ENCODE data around the gene CBFB.
A peak's percentile ranks its signal among the peaks of the same experiment; 100 is the strongest.
"Not testable (repeated sequence)": the region's sequence is repeated elsewhere in the genome, so short reads cannot be mapped to it uniquely, and the experiment has no call there.

Gene CBFB

GRCh38 chr16:67098599-67098998, 69.7 kb downstream of the CBFB start:
- no peak for DNase-seq

- DNase-seq, result peak in 1 of 5 experiments; percentile 42
These were observed 71.8 kb downstream of the CBFB start for GRCh38 chr16:67100569-67101310.

DNA sequence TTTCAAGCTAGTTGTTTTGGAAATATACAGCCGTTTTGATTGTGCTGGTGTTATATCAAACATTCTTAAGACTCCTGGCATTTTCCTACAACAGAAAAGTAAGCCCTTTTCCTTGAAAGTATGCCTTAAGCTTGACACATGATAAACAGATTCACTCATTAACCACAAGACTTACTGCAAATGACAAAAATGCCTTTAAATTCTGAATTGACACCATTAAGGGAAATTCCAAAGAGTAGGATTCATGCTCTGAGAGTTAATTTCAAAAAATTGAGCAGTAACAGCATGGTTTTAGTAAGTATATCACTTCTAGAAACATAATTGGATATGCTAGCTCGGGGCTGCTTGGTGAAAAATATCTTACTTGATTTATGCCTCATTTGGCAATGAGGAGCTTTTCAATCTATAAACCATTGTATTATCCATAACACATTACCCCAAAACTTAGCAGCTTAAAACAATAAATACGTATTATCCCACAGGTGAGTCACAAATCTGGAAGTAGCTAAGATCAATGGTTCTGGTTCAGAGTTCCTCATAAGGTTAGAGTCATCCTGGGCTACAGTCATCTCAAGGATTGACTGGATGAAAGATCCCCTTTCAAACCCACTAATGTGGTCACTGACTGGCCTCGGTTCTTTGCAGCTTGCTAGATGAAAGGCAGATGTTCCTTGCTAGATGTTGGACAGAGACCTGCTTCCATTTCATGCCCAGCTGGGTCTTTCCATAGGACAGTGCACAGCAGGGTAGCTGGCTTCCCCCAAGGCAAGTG, 72.5 kb downstream of the CBFB start:
- no peak for DNase-seq

GRCh38 chr16:67104061-67104460, 75.1 kb downstream of the CBFB start:
- no peak for DNase-seq

- DNase-seq, result no peak
These were observed 75.9 kb downstream of the CBFB start for GRCh38 chr16:67104845-67105244.

DNA sequence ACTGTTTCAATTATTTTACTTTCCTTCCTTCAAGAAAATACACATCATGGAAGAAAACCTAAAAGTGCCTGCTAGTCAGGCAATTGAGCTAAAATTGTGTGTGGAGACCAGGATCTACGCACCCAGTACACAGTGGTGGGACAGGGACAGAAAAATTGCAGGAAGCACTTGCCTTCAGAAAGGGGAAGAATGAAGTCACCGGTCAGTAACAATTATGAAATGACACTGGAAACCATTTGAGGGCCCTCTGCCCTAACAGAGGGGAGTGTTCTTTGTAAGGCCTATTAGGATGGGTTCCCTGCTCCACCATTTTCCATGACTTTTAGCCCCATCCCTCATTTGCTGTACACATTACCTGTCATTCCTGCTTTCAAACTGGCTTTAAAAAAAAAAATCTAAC, 76.3 kb downstream of the CBFB start:
- DNase-seq, result no peak

DNA sequence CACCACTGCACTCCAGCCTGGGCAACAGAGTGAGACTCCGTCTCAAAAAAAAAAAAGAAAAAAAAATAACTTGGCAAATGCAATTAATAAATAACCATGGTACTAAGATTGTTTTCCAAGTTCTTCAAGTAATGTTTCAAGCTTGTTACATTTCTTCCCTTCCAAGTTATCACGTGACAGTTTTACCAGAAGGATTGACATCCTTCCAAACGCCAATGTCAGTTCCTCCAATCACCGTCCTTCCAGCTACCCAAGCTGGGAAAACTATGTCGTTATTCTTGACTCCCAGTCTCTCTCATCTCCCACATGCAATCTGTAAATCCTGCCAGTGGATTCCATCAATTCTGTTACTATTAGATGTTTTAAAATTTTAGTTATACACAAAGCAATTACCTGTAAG, 76.9 kb downstream of the CBFB start:
- no peak for DNase-seq

GRCh38 chr16:67108489-67108888, 79.5 kb downstream of the CBFB start:
- DNase-seq, result no peak

DNA sequence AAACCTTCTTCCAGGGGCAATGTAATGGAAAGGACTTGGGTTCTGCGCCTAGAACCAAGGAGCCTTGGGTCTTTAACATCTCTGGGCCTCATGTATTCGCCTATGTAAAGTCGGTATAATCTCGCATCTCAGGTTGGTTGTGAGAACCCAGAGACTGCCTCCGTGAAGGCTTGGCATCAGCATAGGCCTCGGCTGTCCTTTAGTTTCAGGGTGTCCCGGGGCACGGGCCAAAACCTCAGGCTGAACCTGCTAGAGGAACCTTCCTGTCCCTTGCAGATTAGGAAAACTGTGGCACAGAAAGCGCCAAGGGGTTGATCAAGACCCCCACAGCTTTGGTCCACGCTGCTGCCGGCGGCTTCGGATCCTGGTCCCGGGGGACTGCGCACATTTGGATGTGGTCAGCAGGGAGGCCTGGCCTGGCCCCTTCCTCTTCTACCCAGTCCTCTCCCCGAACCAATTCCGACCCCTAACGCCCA, 80.0 kb downstream of the CBFB start:
- DNase-seq, result no peak

- peak; percentile 93 to 97 (median 94) for DNase-seq
These were observed 80.6 kb downstream of the CBFB start, which contains the start of gene PHAF1 for GRCh38 chr16:67109407-67110135. TSS of gene PHAF1 (plus strand) at chr16:67109941. CDS start at chr16:67110176, 235 bp downstream.

GRCh38 chr16:67111951-67112444, 83.0 kb downstream of the CBFB start:
- DNase-seq, result no peak

DNA sequence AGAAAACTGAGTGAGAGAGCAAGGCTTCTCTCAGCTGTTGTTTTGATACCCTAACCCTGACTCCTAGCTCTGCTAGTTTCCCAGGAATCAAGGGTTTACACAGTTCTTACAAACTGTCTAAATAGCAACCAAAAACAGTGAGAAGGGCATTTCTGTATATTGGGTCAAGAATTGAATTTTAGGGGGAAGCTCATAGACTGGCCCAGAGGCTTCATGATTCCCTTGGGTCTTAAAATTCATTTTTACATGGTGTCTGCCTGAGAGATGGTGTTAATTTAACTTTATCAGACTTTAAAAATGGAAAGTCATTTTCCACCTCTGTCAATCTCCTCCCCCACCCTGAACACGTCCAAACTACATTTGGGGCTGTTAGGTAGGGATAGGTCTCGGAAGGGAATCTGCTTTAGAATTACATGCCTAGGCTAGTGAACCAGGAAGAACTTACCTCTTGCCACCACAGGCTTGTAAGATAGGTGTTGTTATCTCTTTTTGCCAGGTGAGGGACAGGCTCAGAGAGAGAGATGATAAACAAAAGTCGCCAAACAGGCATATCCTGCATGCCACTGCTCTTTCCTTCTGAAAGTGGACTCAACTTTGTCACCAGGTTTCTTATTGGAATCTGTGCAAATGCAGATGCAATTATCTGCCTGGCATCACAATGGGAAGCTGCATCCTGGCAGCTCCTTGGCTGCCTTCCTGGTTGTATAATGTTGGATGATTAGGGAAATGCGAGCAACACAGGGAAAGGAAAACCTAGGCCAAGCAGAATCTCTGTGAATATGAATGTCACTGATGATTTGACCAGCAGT, 83.8 kb downstream of the CBFB start:
- DNase-seq, result no peak

DNA sequence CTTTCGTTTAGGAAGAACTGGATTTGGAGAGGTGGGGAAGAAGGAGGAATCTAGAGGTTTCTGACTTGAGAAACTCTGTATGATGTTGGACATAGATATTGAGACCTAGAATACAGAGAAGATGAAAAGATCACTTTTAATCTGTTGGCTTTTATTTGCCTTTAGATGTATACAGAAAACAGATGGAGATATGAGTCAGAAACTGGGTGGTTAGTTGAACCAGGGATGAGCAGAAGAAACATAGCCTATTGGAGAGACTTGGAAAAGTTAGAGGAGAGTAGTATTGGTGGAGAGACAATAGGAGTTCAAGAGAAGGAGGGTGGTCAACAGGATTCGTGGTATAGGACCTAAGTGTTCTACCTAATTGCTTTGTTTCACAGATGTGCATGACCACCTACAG, 85.8 kb downstream of the CBFB start:
- no peak for DNase-seq

DNA sequence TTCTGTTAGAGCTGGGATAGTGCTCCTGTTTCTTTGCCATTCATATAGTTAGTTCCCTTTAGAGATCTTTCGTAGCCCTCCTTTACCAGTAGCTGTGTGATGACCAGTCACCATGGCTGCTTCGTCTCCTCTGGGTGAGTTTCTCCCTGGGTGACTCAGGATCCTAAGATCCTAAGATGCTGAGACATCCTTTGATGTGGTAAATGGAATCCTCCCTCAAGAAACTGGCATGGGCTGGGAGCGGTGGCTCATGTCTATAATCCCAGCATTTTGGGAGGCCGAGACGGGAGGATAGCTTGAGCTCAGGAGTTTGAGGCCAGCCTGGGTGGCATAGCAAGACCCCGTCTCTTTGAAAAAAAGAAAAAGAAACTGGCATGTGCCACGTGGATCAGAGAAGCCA, 86.7 kb downstream of the CBFB start:
- DNase-seq, result no peak

- DNase-seq, result no peak
These were observed 87.7 kb downstream of the CBFB start for GRCh38 chr16:67116388-67117311.

GRCh38 chr16:67117716-67118115, 88.8 kb downstream of the CBFB start:
- DNase-seq, result no peak

DNA sequence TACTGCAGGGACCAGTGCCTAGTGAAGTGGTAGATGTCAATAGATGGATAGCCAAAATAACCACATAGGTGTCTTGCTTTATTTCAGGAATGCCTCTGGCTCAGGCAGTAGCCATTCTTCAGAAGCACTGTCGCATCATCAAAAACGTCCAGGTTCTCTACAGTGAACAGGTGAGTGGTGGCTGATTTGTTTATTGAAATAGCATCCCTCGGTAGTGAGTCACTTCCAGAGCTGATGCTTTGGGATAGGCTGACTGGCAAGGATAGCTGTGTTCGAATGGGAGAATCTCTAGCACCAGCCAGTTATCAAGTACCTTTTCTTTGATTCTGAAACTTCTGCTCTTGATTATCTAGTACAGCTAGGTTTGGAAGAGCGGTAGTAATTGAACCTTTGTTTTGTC, 91.1 kb downstream of the CBFB start:
- no peak for DNase-seq

DNA sequence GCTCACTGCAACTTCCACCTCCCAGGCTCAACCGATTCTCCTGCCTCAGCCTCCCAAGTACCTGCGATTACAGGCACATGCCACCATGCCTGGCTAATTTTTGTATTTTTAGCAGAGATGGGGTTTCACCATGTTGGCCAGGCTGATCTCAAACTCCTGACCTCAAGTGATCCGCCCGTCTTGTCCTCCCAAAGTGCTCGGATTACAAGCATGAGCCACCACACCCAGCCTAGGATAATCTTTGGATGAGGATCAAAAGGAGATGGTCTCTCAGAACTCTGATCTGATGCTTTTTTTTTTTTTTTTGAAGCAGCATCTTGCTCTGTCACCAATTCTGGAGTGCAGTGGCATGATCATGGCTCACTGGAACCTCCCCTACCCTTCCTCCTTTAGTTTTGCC, 93.8 kb downstream of the CBFB start:
- not testable (repeated sequence) for DNase-seq

DNA sequence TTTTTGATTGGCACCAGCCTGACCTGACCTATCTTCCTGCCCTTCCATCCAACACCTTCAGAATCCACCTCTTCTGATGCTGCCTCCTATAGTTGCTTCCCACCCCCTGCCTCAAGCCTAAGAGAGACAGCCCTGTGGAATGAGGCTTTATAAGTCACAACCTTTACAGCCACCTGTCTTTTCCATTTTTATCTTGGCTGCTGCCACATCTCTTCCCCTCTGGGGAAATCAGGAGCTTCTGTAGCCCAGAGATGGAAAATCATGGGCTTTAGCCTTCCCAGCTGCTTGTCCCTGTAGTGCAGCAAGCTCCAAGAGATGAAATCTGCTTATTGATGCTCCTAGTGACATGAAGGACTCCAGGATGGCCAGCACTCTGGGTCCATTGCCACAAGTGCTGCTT, 99.5 kb downstream of the CBFB start:
- DNase-seq, result no peak

DNA sequence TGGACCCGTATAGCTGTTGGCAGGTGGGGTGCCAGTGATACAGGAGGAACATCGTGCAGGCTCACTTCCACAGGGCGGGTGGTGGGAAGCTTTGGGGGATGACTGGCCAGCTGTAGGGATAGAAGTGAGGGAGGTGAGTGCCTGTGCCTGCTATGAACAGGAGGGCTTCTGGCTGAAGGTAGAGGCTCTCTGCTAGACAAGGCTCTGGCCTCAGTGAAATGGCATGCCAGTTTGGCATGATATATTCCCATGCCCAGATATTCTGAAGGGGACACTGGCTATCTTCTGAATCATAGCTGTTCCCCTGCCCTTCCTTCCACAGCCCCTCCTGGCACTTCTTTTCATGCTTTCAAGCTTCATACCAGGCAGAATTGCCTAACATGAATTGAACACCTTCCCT, 99.9 kb downstream of the CBFB start:
- no peak for DNase-seq

DNA sequence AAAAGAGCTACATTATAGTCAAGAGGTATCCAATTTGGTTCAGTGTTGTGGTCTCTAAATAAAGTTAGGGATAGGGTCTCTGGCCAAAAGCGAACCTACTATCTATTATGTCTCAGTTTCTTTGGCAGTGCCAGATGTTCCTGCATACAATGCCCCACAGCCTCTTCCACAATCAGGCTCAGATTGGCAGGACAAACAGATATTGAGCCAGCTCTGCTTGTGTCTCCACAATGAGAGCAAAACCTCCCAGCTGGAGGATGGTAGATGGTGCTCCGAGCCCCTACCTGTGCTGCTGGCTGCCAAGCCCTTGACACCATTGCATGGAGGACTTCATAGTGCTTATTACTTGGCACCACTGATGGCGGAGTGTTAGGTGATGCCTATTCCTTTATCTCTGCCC, 100.5 kb downstream of the CBFB start:
- DNase-seq, result no peak
